Vagina (tissue), 2 donors: ENCODE data around the gene RALGPS2. TPM values are rescaled to one million over a fixed set of nuclear protein-coding genes. Genes with fewer than 3 reads are reported as not detected.

Source experiments
- DNase-seq, 2 donors: peaks; one replicate each; pipeline ENCODE4 v3.0.0-alpha.2; 2017; ENCODE audit errors: extremely low spot score in 2 of 2
- H3K27ac ChIP-seq: fragments of 200-600 bp; sonication (generic); one replicate; pipeline ENCODE4 v1.5.1; 2019
- H3K27me3 ChIP-seq: fragments of 200-600 bp; sonication (generic); one replicate; pipeline ENCODE4 v1.5.1; 2019
- H3K36me3 ChIP-seq, 2 donors: fragments of 200-600 bp; sonication (generic); one replicate each; pipeline ENCODE4 v1.5.1; 2017 to 2019
- H3K4me1 ChIP-seq: fragments of 200-600 bp; sonication (generic); one replicate; pipeline ENCODE4 v1.5.1; 2019
- H3K4me3 ChIP-seq, 2 donors: fragments of 200-600 bp; sonication (generic); 1 replicate in 1 of 2; 2 replicates in 1 of 2; pipeline ENCODE4 v1.5.1; 2016 to 2019
- H3K9me3 ChIP-seq: fragments of 200-600 bp; sonication (generic); one replicate; pipeline ENCODE4 v1.5.1; 2019
- CTCF ChIP-seq, 3 experiments: fragments of 450-650 bp in 2 of 3; fragments of 200-600 bp in 1 of 3; sonication (generic) in 1 of 3; IDR thresholded peaks; one replicate each; pipeline ENCODE4 v1.5.1; 2017 to 2019; ENCODE audit warnings: antibody characterized with exemption in 3 of 3, mild to moderate bottlenecking in 2 of 3, moderate library complexity in 2 of 3
- POLR2A ChIP-seq, 2 donors: fragments of 450-650 bp; IDR thresholded peaks; one replicate each; pipeline ENCODE4 v1.6.1; 2017; ENCODE audit warnings: antibody characterized with exemption in 2 of 2, mild to moderate bottlenecking in 2 of 2, moderate library complexity in 2 of 2
- POLR2AphosphoS5 ChIP-seq, 2 donors: sonication (generic); formaldehyde crosslinking; IDR thresholded peaks; one replicate each; pipeline ENCODE4 v1.9.0; 2017; ENCODE audit warnings: antibody characterized with exemption in 2 of 2, mild to moderate bottlenecking in 2 of 2, low read depth in 1 of 2; ENCODE audit not compliant: insufficient read depth in 1 of 2
- intact Hi-C: fragments of 100-400 bp; cut with DNase I; formaldehyde crosslinking; loops from one replicate; pipeline ENCODE4 v1.15.1; 2023
- total RNA-seq: library from RNA; depleted of rRNA; stranded (reverse); fragments of >200 nt; gene quantifications from one replicate; pipeline ENCODE4 v1.2.3, GENCODE V29; 2016

Gene RALGPS2
- total RNA-seq, 1 donor from 2014 or later = 20.4 TPM

- H3K4me3 ChIP-seq = no peak overlapping the region
- no peak overlapping the region for H3K27ac ChIP-seq
- H3K4me1 ChIP-seq = peaks cover 6% of the 10 kb centered on the region
- H3K9me3 ChIP-seq = no peaks in the 10 kb centered on the region
- no peaks in the 10 kb centered on the region for H3K36me3 ChIP-seq
- TF ChIP-seq POLR2A (IDR thresholded peaks at IDR 0.05) = no peak
- TF ChIP-seq POLR2AphosphoS5 (IDR thresholded peaks at IDR 0.05; ENCODE audit: insufficient read depth in 1 of 2, low read depth in 1 of 2) = no peak
- no peak for TF ChIP-seq CTCF (IDR thresholded peaks at IDR 0.05)
- intact Hi-C loops = no loop called here
- no peak for DNase-seq
- no peaks in the 10 kb centered on the region for H3K27me3 ChIP-seq
Observed at GRCh38 chr1:178784131-178784536, 59.1 kb downstream of the RALGPS2 start.

- H3K4me1 ChIP-seq = no peaks in the 10 kb centered on the region
- H3K27me3 ChIP-seq = no peaks in the 10 kb centered on the region
- H3K27ac ChIP-seq = no peak overlapping the region
- no peak for DNase-seq
- no peaks in the 10 kb centered on the region for H3K9me3 ChIP-seq
- H3K4me3 ChIP-seq = no peak overlapping the region
- intact Hi-C loops = no loop called here
- no peaks in the 10 kb centered on the region for H3K36me3 ChIP-seq
- TF ChIP-seq POLR2AphosphoS5 (IDR thresholded peaks at IDR 0.05; ENCODE audit: insufficient read depth in 1 of 2, low read depth in 1 of 2) (no peak), CTCF (IDR thresholded peaks at IDR 0.05) (no peak), POLR2A (IDR thresholded peaks at IDR 0.05) (no peak)
Observed at GRCh38 chr1:178792394-178792793, 67.3 kb downstream of the RALGPS2 start.

GRCh38 chr1:178796013-178796412 is 71.0 kb downstream of the RALGPS2 start:
- intact Hi-C loops = no loop called here
- TF ChIP-seq POLR2AphosphoS5 (IDR thresholded peaks at IDR 0.05; ENCODE audit: insufficient read depth in 1 of 2, low read depth in 1 of 2) (no peak), POLR2A (IDR thresholded peaks at IDR 0.05) (no peak), CTCF (IDR thresholded peaks at IDR 0.05) (no peak)
- no peaks in the 10 kb centered on the region for H3K27me3 ChIP-seq
- no peak for DNase-seq
- H3K9me3 ChIP-seq = no peaks in the 10 kb centered on the region
- no peak overlapping the region for H3K27ac ChIP-seq
- no peaks in the 10 kb centered on the region for H3K36me3 ChIP-seq
- no peak overlapping the region for H3K4me3 ChIP-seq
- no peaks in the 10 kb centered on the region for H3K4me1 ChIP-seq

- Histone ChIP-seq H3K27ac (no peak overlapping the region), H3K4me1 (no peaks in the 10 kb centered on the region), H3K27me3 (no peaks in the 10 kb centered on the region), H3K36me3 (no peaks in the 10 kb centered on the region), H3K9me3 (no peaks in the 10 kb centered on the region), H3K4me3 (no peak overlapping the region)
- no peak for DNase-seq
- intact Hi-C loops = no loop called here
- TF ChIP-seq POLR2AphosphoS5 (IDR thresholded peaks at IDR 0.05; ENCODE audit: insufficient read depth in 1 of 2, low read depth in 1 of 2) (no peak), CTCF (IDR thresholded peaks at IDR 0.05) (no peak), POLR2A (IDR thresholded peaks at IDR 0.05) (no peak)
Observed at GRCh38 chr1:178797590-178797989, 72.5 kb downstream of the RALGPS2 start.

GRCh38 chr1:178798232-178798861 is 73.3 kb downstream of the RALGPS2 start:
- H3K36me3 ChIP-seq = no peaks in the 10 kb centered on the region
- intact Hi-C loops = no loop called here
- H3K4me1 ChIP-seq = no peaks in the 10 kb centered on the region
- no peak for DNase-seq
- H3K27me3 ChIP-seq = no peaks in the 10 kb centered on the region
- no peak overlapping the region for H3K4me3 ChIP-seq
- no peak for TF ChIP-seq POLR2A (IDR thresholded peaks at IDR 0.05)
- no peak for TF ChIP-seq CTCF (IDR thresholded peaks at IDR 0.05)
- no peak for TF ChIP-seq POLR2AphosphoS5 (IDR thresholded peaks at IDR 0.05; ENCODE audit: insufficient read depth in 1 of 2, low read depth in 1 of 2)
- no peaks in the 10 kb centered on the region for H3K9me3 ChIP-seq
- H3K27ac ChIP-seq = no peak overlapping the region
